HG03439 (cell line): Measurements from ENCODE around the gene SATL1.
"Not testable (repeated sequence)": the region's sequence is repeated elsewhere in the genome, so short reads cannot be mapped to it uniquely, and the experiment has no call there.

ENCODE experiments used
- ATAC-seq: cut with Tn5 transposase; IDR thresholded peaks from one replicate; pipeline ENCODE4 v1.9.1; 2021; ENCODE audit warnings: mild to moderate bottlenecking, moderate library complexity; ENCODE audit not compliant: unreplicated experiment

The SATL1 gene

DNA sequence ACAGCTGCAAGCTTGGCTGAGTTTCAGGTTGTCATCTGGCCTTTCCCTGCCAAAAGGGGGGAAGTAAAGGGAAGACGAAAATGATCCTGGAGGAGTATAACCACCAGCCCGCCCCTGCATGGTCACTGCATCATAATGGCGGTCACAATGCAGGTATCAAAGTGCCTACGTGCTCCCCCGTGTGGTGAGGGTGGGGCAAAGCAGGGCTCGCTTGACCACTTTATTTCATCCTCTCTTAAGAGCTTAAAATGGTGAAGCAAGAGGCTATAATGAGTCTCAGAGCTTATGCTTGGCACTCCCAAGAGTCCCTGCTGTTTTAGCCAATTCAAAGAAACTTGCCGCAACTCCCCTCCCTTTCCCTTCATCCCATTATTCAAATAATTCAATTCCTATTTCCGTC lies 134.3 kb downstream of the SATL1 start:
- no peak for ATAC-seq

DNA sequence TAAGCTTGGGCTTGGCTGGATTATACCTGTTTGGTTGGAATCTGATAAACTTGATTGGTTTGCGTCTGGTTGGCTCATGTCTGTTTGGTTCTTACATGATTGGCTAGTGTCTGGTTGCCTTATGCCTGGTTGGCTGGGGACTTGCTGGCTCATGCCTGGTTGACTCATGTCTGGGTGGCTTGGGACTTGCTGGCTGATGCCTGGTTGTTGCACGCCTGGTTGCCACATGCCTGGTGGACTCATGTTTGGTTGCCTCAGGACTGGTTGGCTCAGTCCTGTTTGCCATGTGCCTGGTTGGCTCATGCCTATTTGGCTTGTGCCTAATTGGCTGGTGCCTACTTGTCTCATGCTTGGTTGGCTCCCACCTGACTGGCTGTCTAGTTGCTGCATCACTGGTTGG lies 135.4 kb downstream of the SATL1 start:
- no peak for ATAC-seq

DNA sequence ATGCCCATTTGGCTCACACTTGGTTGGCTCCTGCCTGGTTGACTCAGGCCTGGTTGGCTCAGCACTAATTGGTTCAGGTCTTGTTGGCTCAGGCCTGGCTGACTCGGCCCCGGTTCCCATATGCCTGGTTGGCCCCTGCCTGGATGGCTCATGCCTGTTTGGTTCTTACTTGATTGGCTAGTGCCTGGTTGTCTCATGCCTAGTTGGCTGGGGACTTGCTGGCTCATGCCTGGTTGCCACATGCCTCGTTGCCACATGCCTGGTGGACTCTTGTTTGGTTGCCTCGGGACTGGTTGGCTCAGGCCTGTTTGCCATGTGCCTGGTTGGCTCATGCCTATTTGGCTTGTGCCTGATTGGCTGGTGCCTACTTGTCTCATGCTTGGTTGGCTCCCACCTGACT lies 136.2 kb downstream of the SATL1 start:
- no peak for ATAC-seq

DNA sequence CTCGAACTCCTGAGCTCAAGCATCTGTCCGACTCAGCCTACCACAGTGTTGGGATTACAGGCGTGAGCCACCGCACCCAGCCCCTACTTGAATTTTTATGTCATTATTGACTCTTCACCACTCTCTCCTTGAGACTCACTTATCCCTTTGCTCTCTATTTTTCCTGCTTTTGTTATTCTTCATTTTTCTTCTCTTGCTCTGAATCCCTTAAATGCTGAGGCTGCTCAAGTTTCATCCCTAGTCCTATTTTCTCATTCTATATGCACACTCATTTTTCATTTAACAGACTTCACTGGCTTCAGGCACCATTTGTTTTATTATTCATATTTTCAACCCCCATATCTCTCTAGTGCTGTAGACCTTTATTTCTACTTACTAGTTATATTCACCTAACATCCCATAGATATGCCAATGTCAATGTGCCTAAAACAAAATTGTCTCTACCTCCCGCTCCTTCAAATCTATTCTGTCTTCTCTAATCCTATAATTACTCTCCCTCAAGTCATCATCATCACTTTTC lies 154.2 kb downstream of the SATL1 start:
- no peak for ATAC-seq

DNA sequence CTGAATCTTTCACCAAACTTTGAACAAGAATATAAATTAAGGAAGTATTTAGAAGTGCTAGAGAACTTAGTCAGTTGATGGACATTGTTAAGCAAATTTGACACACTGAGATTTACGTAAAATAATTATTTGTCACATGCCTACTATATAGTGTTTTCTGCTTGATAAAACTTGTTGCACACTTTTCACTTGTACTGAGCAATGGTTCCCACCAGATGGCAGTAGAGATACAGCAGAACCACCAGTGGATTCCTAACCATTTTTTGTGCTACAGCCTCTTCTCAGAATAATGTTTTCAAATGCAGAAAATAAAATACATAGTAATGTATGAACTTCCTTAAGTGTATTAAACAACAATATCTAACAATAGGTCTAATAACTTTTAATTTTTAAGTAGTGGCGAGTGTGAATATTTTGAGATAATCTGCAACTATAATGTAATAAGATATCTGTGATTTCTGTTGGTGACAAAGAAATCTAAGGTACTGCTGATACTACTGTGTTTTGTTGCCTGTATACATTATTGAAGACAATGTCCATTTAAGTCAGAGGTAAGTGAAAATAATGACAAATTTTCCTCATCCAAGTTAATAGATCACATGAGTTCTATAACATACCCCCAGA lies 158.7 kb downstream of the SATL1 start:
- no peak for ATAC-seq

DNA sequence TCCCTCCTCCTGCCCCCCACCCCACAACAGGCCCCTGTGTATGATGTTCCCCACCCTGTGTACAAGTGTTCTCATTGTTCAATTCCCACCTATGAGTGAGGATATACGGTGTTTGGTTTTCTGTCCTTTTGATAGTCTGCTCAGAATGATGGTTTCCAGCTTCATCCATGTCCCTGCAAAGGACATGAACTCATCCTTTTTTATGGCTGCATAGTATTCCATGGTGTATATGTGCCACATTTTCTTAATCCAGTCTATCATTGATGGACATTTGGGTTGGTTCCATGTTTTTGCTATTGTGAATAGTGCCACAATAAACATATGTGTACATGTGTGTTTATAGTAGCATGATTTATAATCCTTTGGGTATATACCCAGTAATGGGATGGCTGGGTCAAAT lies 166.3 kb downstream of the SATL1 start:
- not testable (repeated sequence) for ATAC-seq

DNA sequence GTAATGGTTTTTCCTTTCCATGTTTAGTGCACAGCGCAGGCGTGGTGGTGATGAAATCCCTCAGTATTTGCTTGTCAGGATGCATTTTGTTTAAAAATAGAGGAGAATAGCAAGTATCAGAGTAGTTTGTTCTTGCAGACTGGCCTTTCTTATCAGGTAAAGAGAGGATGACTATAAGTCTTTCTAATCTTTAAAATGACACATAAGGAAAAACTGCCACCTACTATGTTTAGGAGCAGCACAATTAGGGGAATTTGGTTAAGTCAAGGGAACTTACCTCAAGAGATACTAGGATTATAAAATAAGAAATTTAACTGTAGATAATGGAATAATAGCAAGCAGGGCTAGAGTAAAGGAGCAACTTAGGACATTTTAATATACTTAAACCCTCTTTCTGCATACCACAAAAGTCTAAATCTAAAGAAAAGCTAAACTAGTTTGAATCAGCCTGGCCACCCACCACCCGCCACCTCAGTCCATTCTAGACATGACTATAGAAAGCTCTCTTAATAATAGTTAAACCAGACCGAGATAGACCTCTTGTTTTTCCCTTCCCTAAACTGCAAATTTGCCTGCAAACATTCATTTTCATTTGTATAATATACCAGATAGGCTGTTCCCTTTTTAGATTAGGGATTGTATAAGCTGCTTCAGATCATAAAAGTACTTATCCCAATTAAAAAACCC lies 177.9 kb downstream of the SATL1 start:
- ATAC-seq: no peak

DNA sequence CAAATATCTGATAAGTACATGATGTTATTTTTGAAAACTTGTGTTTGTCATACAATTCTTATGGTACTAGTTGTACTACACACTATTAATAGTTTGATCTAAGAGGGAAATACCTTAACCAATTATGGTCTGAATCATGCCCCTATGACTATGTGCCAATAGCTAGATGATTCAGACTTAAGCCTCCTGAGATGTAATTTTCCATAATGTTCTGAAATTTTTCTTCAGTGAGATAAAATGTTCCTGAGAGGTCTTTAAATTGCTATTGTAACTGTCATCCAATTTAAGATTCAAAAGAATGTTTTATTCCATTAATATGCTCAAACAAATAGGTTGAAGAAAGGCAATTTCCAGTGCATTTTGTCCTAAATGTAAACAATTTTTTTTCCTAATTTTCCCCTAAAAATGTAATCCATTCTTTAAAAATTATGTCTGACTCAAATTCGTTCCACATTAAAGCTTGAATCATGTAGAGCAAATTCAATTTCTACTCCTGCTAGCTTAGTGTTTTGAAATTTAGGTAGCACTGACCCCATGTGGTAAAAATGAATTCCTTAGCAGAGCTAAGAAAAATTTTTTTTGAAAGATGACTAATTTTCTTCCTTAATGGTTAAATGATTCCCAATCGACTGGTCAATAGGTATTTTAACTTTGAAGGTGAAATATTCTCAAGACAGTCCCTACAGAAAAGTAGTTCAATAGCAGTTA lies 190.8 kb downstream of the SATL1 start:
- no peak for ATAC-seq

DNA sequence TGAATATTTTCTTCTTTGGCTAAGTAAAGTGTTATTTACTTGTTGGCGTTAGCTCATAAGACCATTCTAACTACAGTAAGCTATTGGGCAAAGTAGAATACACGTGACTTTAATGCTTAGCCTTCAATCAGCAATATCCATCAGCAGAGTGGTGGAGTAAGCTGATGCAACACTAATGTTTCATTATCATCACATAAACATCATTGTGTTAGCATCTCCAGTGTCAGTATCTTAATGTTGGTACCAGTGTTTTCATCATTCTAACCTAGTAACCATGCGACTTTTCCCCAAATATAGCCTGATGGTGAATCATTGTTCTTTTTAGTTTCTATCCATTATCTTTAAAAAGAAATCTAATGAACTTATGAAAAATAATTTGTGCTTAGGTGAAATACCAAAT lies 191.4 kb downstream of the SATL1 start:
- no peak for ATAC-seq

DNA sequence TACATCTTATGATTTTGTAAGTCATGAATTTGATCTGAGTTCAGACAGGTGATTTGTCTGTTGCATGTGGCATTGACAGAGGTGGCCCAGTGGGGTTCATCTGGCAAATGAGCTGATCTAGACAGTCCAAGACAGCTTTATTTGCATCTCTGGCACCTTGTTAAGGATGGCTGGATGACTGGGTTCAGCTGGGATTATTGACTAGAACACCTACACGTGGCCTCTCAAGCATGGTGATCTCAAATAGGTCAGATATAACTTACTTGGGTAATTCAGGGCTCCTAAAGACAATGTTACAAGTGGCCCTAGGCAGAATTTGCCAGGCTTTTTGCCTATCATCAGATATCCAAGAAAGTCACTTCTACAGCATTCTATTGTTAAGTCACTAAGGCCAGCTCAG lies 192.0 kb downstream of the SATL1 start:
- ATAC-seq: no peak
